ENCODE data around the gene PPP2R2C.

Gene PPP2R2C

GRCh38 chr4:6292376-6293096 is 179.9 kb downstream of the PPP2R2C start:
- Histone ChIP-seq H2BK5ac (ENCODE audit: low read length) (no peak overlapping the region), H2BK120ac (ENCODE audit: low read depth, low read length) (no peak overlapping the region), H4K8ac (ENCODE audit: low read depth, low read length) (no peak overlapping the region), H3K9me3 (replicated peaks in 1 of 2; ENCODE audit: control insufficient read depth in 2 of 2, insufficient read depth in 1 of 2, low read depth in 1 of 2, low read length in 2 of 2) (peaks cover 0 to 1% of the 10 kb centered on the region in 2 donors), H3K9ac (ENCODE audit: low read depth, low read length, poor library complexity) (peak overlapping the region; percentile 40), H3K27ac (replicated peaks; ENCODE audit: low read length) (no peak overlapping the region), H2AK5ac (ENCODE audit: low read depth, low read length) (no peak overlapping the region), H3K4me3 (ENCODE audit: low read length in 2 of 2) (no peak overlapping the region), H3K36me3 (replicated peaks in 1 of 2; ENCODE audit: control insufficient read depth in 2 of 2, insufficient read depth in 2 of 2, low read length in 2 of 2) (peaks cover 35 to 42% of the 10 kb centered on the region in 2 donors), H3K23ac (ENCODE audit: low read depth, low read length, poor library complexity) (no peak overlapping the region), H3K4me2 (ENCODE audit: insufficient read depth, low read length, poor library complexity, severe bottlenecking) (no peak overlapping the region), H2AFZ (ENCODE audit: low read length) (no peak overlapping the region), H3K14ac (ENCODE audit: low read length) (no peak overlapping the region), H3K79me1 (ENCODE audit: low read depth, low read length) (no peaks in the 10 kb centered on the region), H3K4ac (ENCODE audit: low read length) (no peak overlapping the region), H3K27me3 (ENCODE audit: control insufficient read depth in 3 of 3, insufficient read depth in 3 of 3, low read depth in 1 of 3, low read length in 3 of 3) (no peaks in the 10 kb centered on the region), H3K4me1 (ENCODE audit: control insufficient read depth in 2 of 2, insufficient read depth in 1 of 2, low read depth in 1 of 2, low read length in 2 of 2) (no peaks in the 10 kb centered on the region), H4K91ac (ENCODE audit: low read depth, low read length, poor library complexity) (no peak overlapping the region), H3K18ac (ENCODE audit: low read length) (no peak overlapping the region), H2BK15ac (ENCODE audit: low read length) (no peak overlapping the region), H2BK12ac (ENCODE audit: low read length) (peak overlapping the region; percentile 53)
- no CpG with 5 or more reads among the region's 13 CpGs for WGBS, 2 donors (ENCODE audit: extremely low coverage in 2 of 2, insufficient read length in 2 of 2, insufficient replicate concordance in 1 of 2)
- no peak for DNase-seq (ENCODE audit: low spot score)

DNA sequence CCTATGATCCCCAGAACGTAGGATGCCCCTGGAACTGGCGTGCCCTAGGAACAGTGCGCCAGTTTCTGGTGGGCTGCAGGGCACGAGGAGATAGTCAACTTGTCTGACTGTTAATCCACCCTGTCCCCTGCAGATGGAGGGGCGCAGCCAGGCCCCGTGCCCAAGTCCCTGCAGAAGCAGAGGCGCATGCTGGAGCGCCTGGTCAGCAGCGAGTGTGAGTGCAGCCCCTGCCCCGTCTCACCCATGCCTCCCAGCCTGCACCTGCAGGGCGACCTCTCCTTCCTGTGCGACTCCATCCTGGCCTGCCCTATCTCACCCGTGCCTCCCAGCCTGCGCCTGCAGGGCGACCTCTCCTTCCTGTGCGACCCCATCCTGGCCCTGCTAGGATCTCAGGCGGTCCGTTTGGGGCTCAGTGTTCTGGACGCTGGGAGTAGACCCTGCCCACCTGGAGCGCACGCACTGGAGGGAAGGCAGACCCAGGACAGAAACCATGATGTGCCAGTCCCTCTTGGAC is 180.6 kb downstream of the PPP2R2C start:
- Histone ChIP-seq H3K4me2 (ENCODE audit: insufficient read depth, low read length, poor library complexity, severe bottlenecking) (no peak overlapping the region), H3K27ac (replicated peaks; ENCODE audit: low read length) (no peak overlapping the region), H4K91ac (ENCODE audit: low read depth, low read length, poor library complexity) (no peak overlapping the region), H3K14ac (ENCODE audit: low read length) (peak overlapping the region; percentile 42), H3K4ac (ENCODE audit: low read length) (no peak overlapping the region), H2BK12ac (ENCODE audit: low read length) (no peak overlapping the region), H2BK5ac (ENCODE audit: low read length) (no peak overlapping the region), H3K4me1 (ENCODE audit: control insufficient read depth in 2 of 2, insufficient read depth in 1 of 2, low read depth in 1 of 2, low read length in 2 of 2) (no peaks in the 10 kb centered on the region), H2AK5ac (ENCODE audit: low read depth, low read length) (no peak overlapping the region), H3K4me3 (ENCODE audit: low read length in 2 of 2) (no peak overlapping the region), H2BK120ac (ENCODE audit: low read depth, low read length) (no peak overlapping the region), H3K18ac (ENCODE audit: low read length) (no peak overlapping the region), H3K79me1 (ENCODE audit: low read depth, low read length) (no peaks in the 10 kb centered on the region), H3K9me3 (replicated peaks in 1 of 2; ENCODE audit: control insufficient read depth in 2 of 2, insufficient read depth in 1 of 2, low read depth in 1 of 2, low read length in 2 of 2) (peaks cover 0 to 1% of the 10 kb centered on the region in 2 donors), H3K36me3 (replicated peaks in 1 of 2; ENCODE audit: control insufficient read depth in 2 of 2, insufficient read depth in 2 of 2, low read length in 2 of 2) (peaks cover 35 to 49% of the 10 kb centered on the region in 2 donors), H3K23ac (ENCODE audit: low read depth, low read length, poor library complexity) (no peak overlapping the region), H4K8ac (ENCODE audit: low read depth, low read length) (peak overlapping the region; percentile 75), H3K27me3 (ENCODE audit: control insufficient read depth in 3 of 3, insufficient read depth in 3 of 3, low read depth in 1 of 3, low read length in 3 of 3) (no peaks in the 10 kb centered on the region), H3K9ac (ENCODE audit: low read depth, low read length, poor library complexity) (no peak overlapping the region), H2AFZ (ENCODE audit: low read length) (no peak overlapping the region), H2BK15ac (ENCODE audit: low read length) (no peak overlapping the region)
- no CpG with 5 or more reads among the region's 21 CpGs for WGBS, 2 donors (ENCODE audit: extremely low coverage in 2 of 2, insufficient read length in 2 of 2, insufficient replicate concordance in 1 of 2)
- DNase-seq (ENCODE audit: low spot score), result no peak

DNA sequence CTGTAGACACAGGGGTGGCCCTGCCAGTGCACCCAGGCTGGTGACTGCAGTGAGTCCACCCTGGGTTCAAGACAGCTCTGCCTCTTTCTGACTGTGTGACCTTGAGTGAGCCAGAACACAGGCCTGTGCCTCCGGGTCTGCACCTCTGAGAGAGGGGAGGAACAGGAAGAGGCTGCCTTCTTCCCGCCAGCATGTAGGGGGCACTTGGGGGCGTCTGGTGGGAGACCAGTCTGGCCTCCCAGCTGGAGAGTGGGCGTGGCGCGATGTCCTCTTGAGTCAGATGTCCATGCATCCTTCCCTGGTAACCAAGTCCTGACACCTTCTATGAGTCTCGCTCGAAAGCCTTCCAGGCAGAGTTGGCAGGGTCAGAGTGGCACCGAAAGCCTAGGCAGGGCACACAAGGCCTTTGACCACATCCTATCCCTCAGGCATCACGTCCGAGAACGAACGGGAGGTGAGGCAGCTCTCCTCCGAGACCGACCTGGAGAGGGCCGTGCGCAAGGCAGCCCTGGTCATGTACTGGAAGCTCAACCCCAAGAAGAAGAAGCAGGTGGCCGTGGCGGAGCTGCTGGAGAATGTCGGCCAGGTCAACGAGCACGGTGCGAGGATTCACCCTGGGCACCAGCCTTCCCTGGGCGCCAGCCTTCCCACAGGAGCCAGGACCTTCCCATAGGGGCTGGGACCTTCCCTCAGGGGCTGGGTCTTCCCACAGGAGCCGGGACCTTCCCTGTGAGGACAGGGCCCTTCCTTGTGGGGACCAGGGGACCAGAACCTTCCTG is 181.5 kb downstream of the PPP2R2C start:
- H3K4me1 ChIP-seq (ENCODE audit: control insufficient read depth in 2 of 2, insufficient read depth in 1 of 2, low read depth in 1 of 2, low read length in 2 of 2), result no peaks in the 10 kb centered on the region
- H3K27ac ChIP-seq (replicated peaks; ENCODE audit: low read length), result no peak overlapping the region
- peak overlapping the region in 1 of 2 donors; percentile 44 for H3K4me3 ChIP-seq (ENCODE audit: low read length in 2 of 2)
- H3K36me3 ChIP-seq (replicated peaks in 1 of 2; ENCODE audit: control insufficient read depth in 2 of 2, insufficient read depth in 2 of 2, low read length in 2 of 2), result peaks cover 34 to 51% of the 10 kb centered on the region in 2 donors
- no peak overlapping the region for H3K4me2 ChIP-seq (ENCODE audit: insufficient read depth, low read length, poor library complexity, severe bottlenecking)
- H2BK120ac ChIP-seq (ENCODE audit: low read depth, low read length), result no peak overlapping the region
- H2BK5ac ChIP-seq (ENCODE audit: low read length), result no peak overlapping the region
- no peak overlapping the region for H3K14ac ChIP-seq (ENCODE audit: low read length)
- H3K18ac ChIP-seq (ENCODE audit: low read length), result no peak overlapping the region
- no peaks in the 10 kb centered on the region for H3K27me3 ChIP-seq (ENCODE audit: control insufficient read depth in 3 of 3, insufficient read depth in 3 of 3, low read depth in 1 of 3, low read length in 3 of 3)
- WGBS, 2 donors (ENCODE audit: extremely low coverage in 2 of 2, insufficient read length in 2 of 2, insufficient replicate concordance in 1 of 2), result no CpG with 5 or more reads among the region's 25 CpGs
- H3K9me3 ChIP-seq (replicated peaks in 1 of 2; ENCODE audit: control insufficient read depth in 2 of 2, insufficient read depth in 1 of 2, low read depth in 1 of 2, low read length in 2 of 2), result peaks cover 0 to 1% of the 10 kb centered on the region in 2 donors
- H2BK15ac ChIP-seq (ENCODE audit: low read length), result no peak overlapping the region
- DNase-seq (ENCODE audit: low spot score), result no peak
- no peak overlapping the region for H3K23ac ChIP-seq (ENCODE audit: low read depth, low read length, poor library complexity)
- no peak overlapping the region for H2BK12ac ChIP-seq (ENCODE audit: low read length)
- no peak overlapping the region for H3K9ac ChIP-seq (ENCODE audit: low read depth, low read length, poor library complexity)
- H4K8ac ChIP-seq (ENCODE audit: low read depth, low read length), result no peak overlapping the region
- H3K4ac ChIP-seq (ENCODE audit: low read length), result no peak overlapping the region
- H2AK5ac ChIP-seq (ENCODE audit: low read depth, low read length), result no peak overlapping the region
- H2AFZ ChIP-seq (ENCODE audit: low read length), result no peak overlapping the region
- H3K79me1 ChIP-seq (ENCODE audit: low read depth, low read length), result no peaks in the 10 kb centered on the region
- H4K91ac ChIP-seq (ENCODE audit: low read depth, low read length, poor library complexity), result no peak overlapping the region

DNA sequence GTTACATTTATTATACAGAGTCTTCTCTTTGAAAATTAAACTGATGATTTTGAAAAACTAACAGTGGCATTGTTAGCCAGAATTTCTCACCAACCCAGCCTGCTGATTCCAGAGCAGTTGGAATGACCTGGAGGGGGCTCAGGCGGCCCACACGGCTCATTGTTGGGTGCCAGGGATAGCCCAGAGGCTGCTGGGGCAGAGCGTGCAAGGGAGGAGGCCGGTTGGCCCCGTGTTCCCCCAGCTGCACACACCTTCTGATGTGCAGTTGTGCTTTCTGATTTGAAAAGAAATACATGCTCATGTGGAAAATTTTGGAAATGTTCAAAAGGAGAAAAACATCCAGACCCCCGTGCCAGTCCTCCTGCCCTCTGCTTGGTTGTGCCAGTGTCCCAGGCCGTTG is 182.2 kb downstream of the PPP2R2C start:
- Histone ChIP-seq H2BK120ac (ENCODE audit: low read depth, low read length) (no peak overlapping the region), H3K4me1 (ENCODE audit: control insufficient read depth in 2 of 2, insufficient read depth in 1 of 2, low read depth in 1 of 2, low read length in 2 of 2) (no peaks in the 10 kb centered on the region), H3K27me3 (ENCODE audit: control insufficient read depth in 3 of 3, insufficient read depth in 3 of 3, low read depth in 1 of 3, low read length in 3 of 3) (no peaks in the 10 kb centered on the region), H3K18ac (ENCODE audit: low read length) (no peak overlapping the region), H3K4me3 (ENCODE audit: low read length in 2 of 2) (peak overlapping the region in 1 of 2 donors; percentile 44), H2BK5ac (ENCODE audit: low read length) (no peak overlapping the region), H2BK12ac (ENCODE audit: low read length) (no peak overlapping the region), H4K91ac (ENCODE audit: low read depth, low read length, poor library complexity) (no peak overlapping the region), H3K9me3 (replicated peaks in 1 of 2; ENCODE audit: control insufficient read depth in 2 of 2, insufficient read depth in 1 of 2, low read depth in 1 of 2, low read length in 2 of 2) (peaks cover 0 to 1% of the 10 kb centered on the region in 2 donors), H4K8ac (ENCODE audit: low read depth, low read length) (no peak overlapping the region), H3K79me1 (ENCODE audit: low read depth, low read length) (no peaks in the 10 kb centered on the region), H3K23ac (ENCODE audit: low read depth, low read length, poor library complexity) (no peak overlapping the region), H3K14ac (ENCODE audit: low read length) (no peak overlapping the region), H3K4me2 (ENCODE audit: insufficient read depth, low read length, poor library complexity, severe bottlenecking) (no peak overlapping the region), H3K27ac (replicated peaks; ENCODE audit: low read length) (no peak overlapping the region), H2AFZ (ENCODE audit: low read length) (no peak overlapping the region), H3K9ac (ENCODE audit: low read depth, low read length, poor library complexity) (no peak overlapping the region), H3K36me3 (replicated peaks in 1 of 2; ENCODE audit: control insufficient read depth in 2 of 2, insufficient read depth in 2 of 2, low read length in 2 of 2) (peaks cover 32 to 47% of the 10 kb centered on the region in 2 donors), H2BK15ac (ENCODE audit: low read length) (no peak overlapping the region), H3K4ac (ENCODE audit: low read length) (no peak overlapping the region), H2AK5ac (ENCODE audit: low read depth, low read length) (no peak overlapping the region)
- no CpG with 5 or more reads among the region's 7 CpGs for WGBS, 2 donors (ENCODE audit: extremely low coverage in 2 of 2, insufficient read length in 2 of 2, insufficient replicate concordance in 1 of 2)
- DNase-seq (ENCODE audit: low spot score), result no peak

All from neuronal stem cell (in vitro differentiated cells).